ENCODE results near the gene PDE7B. TPM values are rescaled to one million over a fixed set of nuclear protein-coding genes. Genes with fewer than 3 reads are reported as not detected.

Gene PDE7B
- total and polyA plus RNA-seq, 4 donors = 0.75 to 5.2 (median 1.3) TPM

DNA sequence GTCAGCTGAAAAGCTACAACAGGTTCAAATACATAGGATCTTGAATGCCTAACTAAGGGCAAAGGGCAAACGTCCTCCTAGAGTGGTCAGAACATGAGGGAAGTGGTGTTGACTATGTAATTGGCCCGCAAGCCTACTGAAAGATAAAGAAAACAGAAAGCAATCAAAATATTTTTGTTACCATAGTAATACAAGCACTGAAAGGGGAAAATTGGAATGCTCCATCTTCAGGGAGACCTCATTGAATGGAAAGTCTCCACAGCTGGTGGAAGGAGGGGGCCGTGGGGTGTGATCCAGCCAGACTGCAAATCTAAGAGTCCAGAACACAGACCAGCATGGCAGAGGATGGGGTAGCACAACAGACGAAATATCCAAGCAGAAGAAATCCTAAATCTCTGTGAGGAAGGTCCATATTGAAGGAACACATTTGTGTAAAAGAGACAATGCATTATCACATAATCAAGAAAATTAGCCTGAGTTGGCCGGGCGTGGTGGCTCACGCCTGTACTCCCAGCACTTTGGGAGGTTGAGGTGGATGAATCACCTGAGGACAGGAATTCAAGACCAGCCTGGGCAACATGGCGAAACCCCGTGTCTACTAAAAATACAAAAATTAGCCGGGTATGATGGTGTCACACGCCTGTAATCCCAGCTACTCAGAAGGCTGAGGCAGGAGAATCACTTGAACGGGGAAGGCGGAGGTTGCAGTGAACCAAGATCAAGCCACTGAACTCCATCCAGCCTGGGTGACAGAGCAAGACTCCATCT is 359.1 kb downstream of the PDE7B start:
- Histone ChIP-seq H3K9me3 (ENCODE audit: control insufficient read depth in 4 of 4, low read length in 3 of 4) (no peaks in the 10 kb centered on the region), H3K4me3 (ENCODE audit: low read depth in 1 of 3, low read length in 3 of 3) (no peak overlapping the region), H3K27me3 (ENCODE audit: control insufficient read depth in 4 of 4, insufficient read depth in 4 of 4, low read length in 3 of 4) (no peaks in the 10 kb centered on the region), H3K27ac (ENCODE audit: low read depth in 1 of 2, low read length in 2 of 2) (no peak overlapping the region), H3K36me3 (ENCODE audit: control insufficient read depth in 4 of 4, insufficient read depth in 3 of 4, low read depth in 1 of 4, low read length in 3 of 4) (no peaks in the 10 kb centered on the region), H3K9ac (ENCODE audit: low read depth in 1 of 2, low read length in 2 of 2) (no peak overlapping the region), H3K4me1 (ENCODE audit: control insufficient read depth in 4 of 4, insufficient read depth in 4 of 4, low read length in 3 of 4) (no peaks in the 10 kb centered on the region)
- DNase-seq (ENCODE audit: low spot score) = no peak
- WGBS = 92% methylated on average over 13 of the region's 13 CpGs
- TF ChIP-seq FOXA1 (IDR thresholded peaks at IDR 0.05) = no peak
- no peak for TF ChIP-seq RXRA (IDR thresholded peaks at IDR 0.05)
- TF ChIP-seq SP1 (IDR thresholded peaks at IDR 0.05) = no peak
- TF ChIP-seq RAD21 (IDR thresholded peaks at IDR 0.05) = no peak
- TF ChIP-seq, protein P1, sequence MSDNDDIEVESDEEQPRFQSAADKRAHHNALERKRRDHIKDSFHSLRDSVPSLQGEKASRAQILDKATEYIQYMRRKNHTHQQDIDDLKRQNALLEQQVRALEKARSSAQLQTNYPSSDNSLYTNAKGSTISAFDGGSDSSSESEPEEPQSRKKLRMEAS (IDR thresholded peaks at IDR 0.05) = no peak
- no peak for TF ChIP-seq YY1 (IDR thresholded peaks at IDR 0.05)
- no peak for TF ChIP-seq EGR1 (IDR thresholded peaks at IDR 0.05; ENCODE audit: low read depth in 2 of 2)
- TF ChIP-seq HNF4G (IDR thresholded peaks at IDR 0.05) = no peak
- TF ChIP-seq TAF1 (conservative IDR thresholded peaks at IDR 0.05) = no peak
- TF ChIP-seq ATF3 (IDR thresholded peaks at IDR 0.05) = no peak
- TF ChIP-seq HNF4A (conservative IDR thresholded peaks at IDR 0.05) = no peak

DNA sequence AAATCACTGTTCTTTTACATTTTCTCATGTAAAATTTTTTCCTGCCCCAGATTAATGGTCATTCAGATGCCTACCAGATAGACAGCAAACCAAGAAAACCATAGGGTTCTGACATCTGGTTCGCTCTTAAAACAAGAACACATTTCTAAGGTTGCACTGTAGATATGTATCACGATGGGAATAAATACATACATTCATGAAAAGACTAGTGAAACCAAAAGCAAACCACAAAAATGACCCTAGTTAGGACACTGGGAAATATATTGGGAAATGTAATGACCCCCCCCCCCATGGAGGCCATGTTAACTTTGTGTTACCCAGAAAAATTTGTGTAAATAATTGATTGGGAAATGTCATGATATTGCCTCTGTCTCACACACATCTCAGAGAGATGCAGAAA is 361.1 kb downstream of the PDE7B start:
- no peak for DNase-seq (ENCODE audit: low spot score)
- Histone ChIP-seq H3K27ac (ENCODE audit: low read depth in 1 of 2, low read length in 2 of 2) (no peak overlapping the region), H3K9ac (ENCODE audit: low read depth in 1 of 2, low read length in 2 of 2) (no peak overlapping the region), H3K36me3 (ENCODE audit: control insufficient read depth in 4 of 4, insufficient read depth in 3 of 4, low read depth in 1 of 4, low read length in 3 of 4) (no peaks in the 10 kb centered on the region), H3K4me1 (ENCODE audit: control insufficient read depth in 4 of 4, insufficient read depth in 4 of 4, low read length in 3 of 4) (no peaks in the 10 kb centered on the region), H3K4me3 (ENCODE audit: low read depth in 1 of 3, low read length in 3 of 3) (no peak overlapping the region), H3K9me3 (ENCODE audit: control insufficient read depth in 4 of 4, low read length in 3 of 4) (no peaks in the 10 kb centered on the region), H3K27me3 (ENCODE audit: control insufficient read depth in 4 of 4, insufficient read depth in 4 of 4, low read length in 3 of 4) (no peaks in the 10 kb centered on the region)
- no peak for TF ChIP-seq ATF3 (IDR thresholded peaks at IDR 0.05)
- TF ChIP-seq REST (IDR thresholded peaks at IDR 0.05) = no peak
- no peak for TF ChIP-seq HNF4G (IDR thresholded peaks at IDR 0.05)
- TF ChIP-seq GABPA (IDR thresholded peaks at IDR 0.05 in 1 of 2, conservative IDR thresholded peaks at IDR 0.05 in 1 of 2) = no peak
- TF ChIP-seq, protein P1 (IDR thresholded peaks at IDR 0.05) = no peak
- no peak for TF ChIP-seq JUND (IDR thresholded peaks at IDR 0.05)
- no peak for TF ChIP-seq FOXA1 (IDR thresholded peaks at IDR 0.05)
- no peak for TF ChIP-seq RAD21 (IDR thresholded peaks at IDR 0.05)
- no peak for TF ChIP-seq RXRA (IDR thresholded peaks at IDR 0.05)
- TF ChIP-seq SP1 (IDR thresholded peaks at IDR 0.05) = no peak
- no peak for TF ChIP-seq EGR1 (IDR thresholded peaks at IDR 0.05; ENCODE audit: low read depth in 2 of 2)
- no peak for TF ChIP-seq FOXA2 (IDR thresholded peaks at IDR 0.05)
- TF ChIP-seq TAF1 (conservative IDR thresholded peaks at IDR 0.05) = no peak
- TF ChIP-seq YY1 (IDR thresholded peaks at IDR 0.05) = no peak
- 97% methylated on average over 2 of the region's 2 CpGs for WGBS
